Loucy (cell line): ENCODE data around the gene IQCK.

Experiments
- H2AFZ ChIP-seq: fragments of 200-600 bp; sonication (generic); 2 replicates; pipeline ENCODE4 v1.6.0; 2016; ENCODE audit warnings: antibody characterized with exemption, mild to moderate bottlenecking, low read length, moderate library complexity
- H3F3A ChIP-seq: fragments of 200-600 bp; 2 replicates; pipeline ENCODE4 v1.6.0; 2016; ENCODE audit warnings: antibody characterized with exemption, low read depth, mild to moderate bottlenecking
- H3K27me3 ChIP-seq: fragments of 200-600 bp; sonication (generic); 2 replicates; pipeline ENCODE4 v1.6.1; 2014; ENCODE audit warnings: low read length, mild to moderate bottlenecking; ENCODE audit not compliant: insufficient read depth, poor library complexity, severe bottlenecking
- H3K36me3 ChIP-seq: fragments of 200-600 bp; sonication (generic); 2 replicates; pipeline ENCODE4 v1.6.1; 2016; ENCODE audit warnings: low read length; ENCODE audit not compliant: insufficient read depth
- H3K4me1 ChIP-seq: fragments of 200-600 bp; sonication (generic); 2 replicates; pipeline ENCODE4 v1.5.1; 2014; ENCODE audit warnings: low read length, mild to moderate bottlenecking; ENCODE audit not compliant: insufficient read depth, poor library complexity, severe bottlenecking
- H3K4me2 ChIP-seq: fragments of 200-600 bp; sonication (generic); 2 replicates; pipeline ENCODE4 v1.6.0; 2014; ENCODE audit warnings: antibody characterized with exemption, low read length, low read depth, mild to moderate bottlenecking; ENCODE audit not compliant: poor library complexity, severe bottlenecking
- H3K4me3 ChIP-seq: fragments of 200-600 bp; sonication (generic); 2 replicates; pipeline ENCODE4 v1.5.1; 2014; ENCODE audit warnings: low read length, mild to moderate bottlenecking, mixed read lengths; ENCODE audit not compliant: poor library complexity, severe bottlenecking
- H3K79me2 ChIP-seq: fragments of 200-600 bp; sonication (generic); 2 replicates; pipeline ENCODE4 v1.6.1; 2014; ENCODE audit warnings: low read length; ENCODE audit not compliant: insufficient read depth
- H3K9ac ChIP-seq: fragments of 200-600 bp; sonication (generic); 2 replicates; pipeline ENCODE4 v1.6.0; 2014; ENCODE audit warnings: mild to moderate bottlenecking, low read depth, low read length, moderate library complexity; ENCODE audit not compliant: poor library complexity, severe bottlenecking
- H3K9me2 ChIP-seq: fragments of 200-600 bp; sonication (generic); replicated peaks from 2 replicates; pipeline ENCODE4 v1.6.1; 2016; ENCODE audit warnings: low read depth, low read length, mixed read lengths
- H3K9me3 ChIP-seq: fragments of 200-600 bp; sonication (generic); 2 replicates; pipeline ENCODE4 v1.6.1; 2014; ENCODE audit warnings: mild to moderate bottlenecking, antibody characterized with exemption, low read length, low read depth; ENCODE audit not compliant: insufficient read depth
- H4K20me1 ChIP-seq: fragments of 200-600 bp; sonication (generic); 2 replicates; pipeline ENCODE4 v1.6.0; 2014; ENCODE audit warnings: antibody characterized with exemption, low read length, mild to moderate bottlenecking; ENCODE audit not compliant: insufficient read depth, poor library complexity, severe bottlenecking
- CTCF ChIP-seq: fragments of 200-600 bp; sonication (generic); conservative IDR thresholded peaks from 2 replicates; pipeline ENCODE4 v1.5.1; 2014; ENCODE audit warnings: mild to moderate bottlenecking, antibody characterized with exemption, low read length
- EZH2phosphoT487 ChIP-seq: fragments of 200-600 bp; IDR thresholded peaks from 2 replicates; pipeline ENCODE4 v1.6.1; 2018; ENCODE audit warnings: antibody characterized with exemption, mild to moderate bottlenecking, moderate library complexity, borderline replicate concordance

Gene IQCK

GRCh38 chr16:19808061-19808641, 90.1 kb downstream of the IQCK start:
- Histone ChIP-seq H3K4me3 (no peak overlapping the region), H3F3A (no peaks in the 10 kb centered on the region), H3K27me3 (no peaks in the 10 kb centered on the region), H2AFZ (no peak overlapping the region), H3K4me2 (no peak overlapping the region), H3K9me2 (no peaks in the 10 kb centered on the region), H4K20me1 (no peaks in the 10 kb centered on the region), H3K79me2 (no peaks in the 10 kb centered on the region), H3K4me1 (no peaks in the 10 kb centered on the region), H3K9ac (no peak overlapping the region), H3K36me3 (no peaks in the 10 kb centered on the region), H3K9me3 (0 out of 2 replicates have a peak, but pooled peaks cover 3% of the 10 kb centered on the region)
- TF ChIP-seq CTCF (no peak), EZH2phosphoT487 (no peak)

- Histone ChIP-seq H3K79me2 (no peaks in the 10 kb centered on the region), H3K9me3 (0 out of 2 replicates have a peak, but pooled peaks cover 3% of the 10 kb centered on the region), H3K4me2 (no peak overlapping the region), H3K9me2 (no peaks in the 10 kb centered on the region), H2AFZ (no peak overlapping the region), H3F3A (no peaks in the 10 kb centered on the region), H3K9ac (no peak overlapping the region), H3K36me3 (no peaks in the 10 kb centered on the region), H4K20me1 (no peaks in the 10 kb centered on the region), H3K27me3 (no peaks in the 10 kb centered on the region), H3K4me3 (no peak overlapping the region), H3K4me1 (no peaks in the 10 kb centered on the region)
- TF ChIP-seq CTCF (no peak), EZH2phosphoT487 (no peak)
These were observed 91.1 kb downstream of the IQCK start for GRCh38 chr16:19809121-19809635.

- H3F3A ChIP-seq = no peaks in the 10 kb centered on the region
- H3K4me2 ChIP-seq = no peak overlapping the region
These were observed 91.6 kb downstream of the IQCK start for GRCh38 chr16:19809693-19810092.

More at GRCh38 chr16:19809693-19810092, 91.6 kb downstream of the IQCK start:
- no peaks in the 10 kb centered on the region for H3K27me3 ChIP-seq
- 0 out of 2 replicates have a peak, but pooled peaks cover 3% of the 10 kb centered on the region for H3K9me3 ChIP-seq
- H3K9me2 ChIP-seq = no peaks in the 10 kb centered on the region
- no peak overlapping the region for H3K9ac ChIP-seq
- H2AFZ ChIP-seq = no peak overlapping the region
- H3K4me3 ChIP-seq = no peak overlapping the region
- H3K79me2 ChIP-seq = no peaks in the 10 kb centered on the region
- no peaks in the 10 kb centered on the region for H3K36me3 ChIP-seq
- no peaks in the 10 kb centered on the region for H3K4me1 ChIP-seq
- no peak for TF ChIP-seq CTCF
- no peak for TF ChIP-seq EZH2phosphoT487
- H4K20me1 ChIP-seq = no peaks in the 10 kb centered on the region
